Esophagus muscularis mucosa (tissue), 4 donors: ENCODE data around the gene AMDHD1.

Source experiments
- EP300 ChIP-seq: sonication (generic); formaldehyde crosslinking; IDR thresholded peaks from one replicate; pipeline ENCODE4 v1.6.1; 2017; ENCODE audit warnings: antibody characterized with exemption
- POLR2AphosphoS5 ChIP-seq, 2 donors: sonication (generic); formaldehyde crosslinking; IDR thresholded peaks; one replicate each; pipeline ENCODE4 v1.6.1; 2017; ENCODE audit warnings: antibody characterized with exemption in 2 of 2
- TF ChIP-seq, protein P1 (sequence below), 3 experiments: fragments of 200-600 bp in 2 of 3; fragments of 450-650 bp in 1 of 3; sonication (generic) in 2 of 3; IDR thresholded peaks; one replicate each; pipeline ENCODE4 v1.5.1; 2017 to 2019; ENCODE audit warnings: antibody characterized with exemption in 3 of 3, mild to moderate bottlenecking in 2 of 3, moderate library complexity in 1 of 3

DNA sequence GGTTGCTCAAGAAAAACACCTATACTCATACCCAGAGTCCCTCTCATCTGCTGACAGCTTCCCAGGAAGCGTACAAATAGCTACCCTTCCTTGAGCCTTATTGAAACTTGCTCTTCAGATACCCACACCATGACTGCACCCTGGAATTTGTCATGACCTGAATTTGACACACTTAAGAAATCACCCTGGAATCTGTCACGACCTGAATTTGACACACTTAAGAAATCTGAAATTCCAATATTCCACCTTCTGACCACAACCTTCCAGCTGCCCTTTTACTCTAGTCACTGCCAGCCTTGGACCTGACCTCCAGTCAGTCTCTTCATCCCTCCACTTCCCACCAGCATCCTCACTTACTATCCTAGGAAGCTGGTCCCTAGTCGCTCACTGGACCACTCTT is 54.1 kb downstream of the AMDHD1 start:
- TF ChIP-seq, protein P1, sequence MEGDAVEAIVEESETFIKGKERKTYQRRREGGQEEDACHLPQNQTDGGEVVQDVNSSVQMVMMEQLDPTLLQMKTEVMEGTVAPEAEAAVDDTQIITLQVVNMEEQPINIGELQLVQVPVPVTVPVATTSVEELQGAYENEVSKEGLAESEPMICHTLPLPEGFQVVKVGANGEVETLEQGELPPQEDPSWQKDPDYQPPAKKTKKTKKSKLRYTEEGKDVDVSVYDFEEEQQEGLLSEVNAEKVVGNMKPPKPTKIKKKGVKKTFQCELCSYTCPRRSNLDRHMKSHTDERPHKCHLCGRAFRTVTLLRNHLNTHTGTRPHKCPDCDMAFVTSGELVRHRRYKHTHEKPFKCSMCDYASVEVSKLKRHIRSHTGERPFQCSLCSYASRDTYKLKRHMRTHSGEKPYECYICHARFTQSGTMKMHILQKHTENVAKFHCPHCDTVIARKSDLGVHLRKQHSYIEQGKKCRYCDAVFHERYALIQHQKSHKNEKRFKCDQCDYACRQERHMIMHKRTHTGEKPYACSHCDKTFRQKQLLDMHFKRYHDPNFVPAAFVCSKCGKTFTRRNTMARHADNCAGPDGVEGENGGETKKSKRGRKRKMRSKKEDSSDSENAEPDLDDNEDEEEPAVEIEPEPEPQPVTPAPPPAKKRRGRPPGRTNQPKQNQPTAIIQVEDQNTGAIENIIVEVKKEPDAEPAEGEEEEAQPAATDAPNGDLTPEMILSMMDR (IDR thresholded peaks at IDR 0.05) = no peak
- TF ChIP-seq EP300 (no peak), POLR2AphosphoS5 (IDR thresholded peaks at IDR 0.05) (no peak)
